Measurements from ENCODE around the gene MYPOP. TPM values are rescaled to one million over a fixed set of nuclear protein-coding genes. Genes with fewer than 3 reads are reported as not detected.
"Not testable (repeated sequence)": the region's sequence is repeated elsewhere in the genome, so short reads cannot be mapped to it uniquely, and the experiment has no call there.

MYPOP gene
- total RNA-seq, 8 experiments from 2014 or later, result 2.1 to 6.1 (median 2.6) TPM

GRCh38 chr19:45901432-45901911 lies 941 bp downstream of the MYPOP start:
- 6% methylated on average over 9 of the region's 69 CpGs; no CpG with 5 or more reads in 9 of the 10 experiments for WGBS, 10 experiments
- Histone ChIP-seq H3K27ac (no peak overlapping the region), H3K4me1 (replicated peaks in 1 of 2) (peaks cover 6 to 9% of the 10 kb centered on the region in 2 donors), H3K4me3 (peak overlapping the region; percentile 48 to 83 (median 62))
- in situ Hi-C loops (cut with MboI; ENCODE audit: low pct_unique_long_range_greater_than_20kb in 2 of 9, low sequenced_read_pairs in 9 of 9, unreplicated experiment in 9 of 9), result no loop called here
- peak in 1 of 8 experiments; percentile 3 for ATAC-seq (replicated peaks in 6 of 8)

- WGBS, 10 experiments, result 56 to 100% (median 82%) methylated on average over 1 to 8 of the region's 22 CpGs; no CpG with 5 or more reads in 3 of the 10 experiments
Observed at GRCh38 chr19:45900738-45901431, 1.5 kb downstream of the MYPOP start.

GRCh38 chr19:45899919-45900589 lies 2.4 kb downstream of the MYPOP start:
- in situ Hi-C loops (cut with MboI; ENCODE audit: low pct_unique_long_range_greater_than_20kb in 2 of 9, low sequenced_read_pairs in 9 of 9, unreplicated experiment in 9 of 9), result no loop called here
- H3K4me3 ChIP-seq, result no peak overlapping the region
- H3K4me1 ChIP-seq (replicated peaks in 1 of 2), result peaks cover 6 to 9% of the 10 kb centered on the region in 2 donors
- whole genome bisulfite sequencing, 10 experiments, result 94 to 100% (median 100%) methylated on average over 1 to 2 of the region's 4 CpGs; no CpG with 5 or more reads in 3 of the 10 experiments
- no peak overlapping the region for H3K27ac ChIP-seq
- ATAC-seq (replicated peaks in 6 of 8), result no peak

More at GRCh38 chr19:45900738-45901431, 1.5 kb downstream of the MYPOP start:
- peak overlapping the region; percentile 48 to 83 (median 62) for H3K4me3 ChIP-seq
- in situ Hi-C loops (cut with MboI; ENCODE audit: low pct_unique_long_range_greater_than_20kb in 2 of 9, low sequenced_read_pairs in 9 of 9, unreplicated experiment in 9 of 9), result no loop called here
- no peak overlapping the region for H3K27ac ChIP-seq
- H3K4me1 ChIP-seq (replicated peaks in 1 of 2), result peaks cover 6 to 9% of the 10 kb centered on the region in 2 donors
- ATAC-seq (replicated peaks in 6 of 8), result no peak

- Histone ChIP-seq H3K4me1 (replicated peaks in 1 of 2) (peaks cover 6 to 9% of the 10 kb centered on the region in 2 donors), H3K4me3 (no peak overlapping the region), H3K27ac (no peak overlapping the region)
- ATAC-seq (replicated peaks in 6 of 8), result no peak
- in situ Hi-C loops (cut with MboI; ENCODE audit: low pct_unique_long_range_greater_than_20kb in 2 of 9, low sequenced_read_pairs in 9 of 9, unreplicated experiment in 9 of 9), result no loop called here
- 40 to 100% (median 89%) methylated on average over 1 to 6 of the region's 7 CpGs; no CpG with 5 or more reads in 2 of the 10 experiments for WGBS, 10 experiments
Observed at GRCh38 chr19:45899253-45899652, 3.2 kb downstream of the MYPOP start.

- in situ Hi-C loops (cut with MboI; ENCODE audit: low pct_unique_long_range_greater_than_20kb in 2 of 9, low sequenced_read_pairs in 9 of 9, unreplicated experiment in 9 of 9), result no loop called here
Observed at GRCh38 chr19:45897261-45897812, 5.1 kb downstream of the MYPOP start.

GRCh38 chr19:45895983-45896599 lies 6.3 kb downstream of the MYPOP start:
- H3K4me1 ChIP-seq (replicated peaks in 1 of 2); ATAC-seq (replicated peaks in 6 of 8); H3K4me3 ChIP-seq; in situ Hi-C loops (cut with MboI; ENCODE audit: low pct_unique_long_range_greater_than_20kb in 2 of 9, low sequenced_read_pairs in 9 of 9, unreplicated experiment in 9 of 9); H3K27ac ChIP-seq: not testable (repeated sequence)
- WGBS, 10 experiments, result 60 to 100% (median 87%) methylated on average over 1 to 9 of the region's 12 CpGs; no CpG with 5 or more reads in 3 of the 10 experiments

More at GRCh38 chr19:45897261-45897812, 5.1 kb downstream of the MYPOP start:
- H3K4me1 ChIP-seq (replicated peaks in 1 of 2), result peaks cover 6% of the 10 kb centered on the region in 2 donors
- no peak overlapping the region for H3K4me3 ChIP-seq
- 70 to 100% (median 100%) methylated on average over 1 to 8 of the region's 8 CpGs; no CpG with 5 or more reads in 1 of the 10 experiments for WGBS, 10 experiments
- H3K27ac ChIP-seq, result no peak overlapping the region
- ATAC-seq (replicated peaks in 6 of 8), result no peak

GRCh38 chr19:45895519-45895972 lies 6.9 kb downstream of the MYPOP start:
- ATAC-seq (replicated peaks in 6 of 8), result no peak
- WGBS, 10 experiments, result 40 to 100% (median 76%) methylated on average over 1 to 9 of the region's 9 CpGs; no CpG with 5 or more reads in 3 of the 10 experiments
- peaks cover 0 to under 1% of the 10 kb centered on the region in 2 donors for H3K4me1 ChIP-seq (replicated peaks in 1 of 2)
- in situ Hi-C loops (cut with MboI; ENCODE audit: low pct_unique_long_range_greater_than_20kb in 2 of 9, low sequenced_read_pairs in 9 of 9, unreplicated experiment in 9 of 9), result no loop called here
- H3K4me3 ChIP-seq, result no peak overlapping the region
- H3K27ac ChIP-seq, result no peak overlapping the region

- Histone ChIP-seq H3K4me1 (replicated peaks in 1 of 2) (peaks cover 2 to 3% of the 10 kb centered on the region in 2 donors), H3K27ac (no peak overlapping the region), H3K4me3 (no peak overlapping the region)
- no peak for ATAC-seq (replicated peaks in 6 of 8)
- WGBS, 10 experiments, result no CpG with 5 or more reads among the region's 17 CpGs
- in situ Hi-C loops (cut with MboI; ENCODE audit: low pct_unique_long_range_greater_than_20kb in 2 of 9, low sequenced_read_pairs in 9 of 9, unreplicated experiment in 9 of 9), result no loop called here
Observed at GRCh38 chr19:45890877-45891276, 11.5 kb downstream of the MYPOP start.

GRCh38 chr19:45889210-45889885 lies 13.1 kb downstream of the MYPOP start:
- 25 to 77% (median 66%) methylated on average over 2 to 6 of the region's 6 CpGs; no CpG with 5 or more reads in 2 of the 10 experiments for WGBS, 10 experiments
- ATAC-seq (replicated peaks in 6 of 8), result no peak
- H3K4me3 ChIP-seq, result no peak overlapping the region
- in situ Hi-C loops (cut with MboI; ENCODE audit: low pct_unique_long_range_greater_than_20kb in 2 of 9, low sequenced_read_pairs in 9 of 9, unreplicated experiment in 9 of 9), result no loop called here
- H3K4me1 ChIP-seq (replicated peaks in 1 of 2), result peaks cover 12% of the 10 kb centered on the region in 2 donors
- H3K27ac ChIP-seq, result no peak overlapping the region

- Histone ChIP-seq H3K27ac (peak overlapping the region; percentile 84 to 85), H3K4me1 (replicated peaks in 1 of 2) (peaks cover 29 to 30% of the 10 kb centered on the region in 2 donors), H3K4me3 (peak overlapping the region; percentile 56 to 95 (median 86))
- whole genome bisulfite sequencing, 10 experiments, result 33 to 100% (median 71%) methylated on average over 1 to 10 of the region's 10 CpGs; no CpG with 5 or more reads in 1 of the 10 experiments
- ATAC-seq (replicated peaks in 6 of 8), result no peak
- in situ Hi-C loops (cut with MboI; ENCODE audit: low pct_unique_long_range_greater_than_20kb in 2 of 9, low sequenced_read_pairs in 9 of 9, unreplicated experiment in 9 of 9), result no loop called here
Observed at GRCh38 chr19:45887200-45887710, 15.2 kb downstream of the MYPOP start.

- peak; percentile 60 to 75 (median 67) for ATAC-seq (replicated peaks in 6 of 8)
- Histone ChIP-seq H3K4me3 (peak overlapping the region; percentile 56 to 95 (median 86)), H3K27ac (peak overlapping the region; percentile 84 to 85), H3K4me1 (replicated peaks in 1 of 2) (peaks cover 30 to 36% of the 10 kb centered on the region in 2 donors)
- 0 to 38% (median 0%) methylated on average over 1 to 2 of the region's 32 CpGs; no CpG with 5 or more reads in 6 of the 10 experiments for WGBS, 10 experiments
- in situ Hi-C loops (cut with MboI; ENCODE audit: low pct_unique_long_range_greater_than_20kb in 2 of 9, low sequenced_read_pairs in 9 of 9, unreplicated experiment in 9 of 9), result no loop called here
Observed at GRCh38 chr19:45886427-45887199, 15.8 kb downstream of the MYPOP start.

Data from motor neuron (in vitro differentiated cells).